ENCODE results near the gene SLC37A1.

GRCh38 chr21:42563261-42563660, 49.6 kb downstream of the SLC37A1 start:
- no peak for TF ChIP-seq CTCF (IDR thresholded peaks at IDR 0.05; ENCODE audit: borderline replicate concordance, extremely low read depth, low read length, poor library complexity, severe bottlenecking)
- TF ChIP-seq EZH2 (IDR thresholded peaks at IDR 0.05; ENCODE audit: borderline replicate concordance, low read depth, low read length, severe bottlenecking) = no peak
